Hematopoietic multipotent progenitor cell treated with erythropoietin and hydrocortisone succinate and interleukin-3 and kit ligand, for 17 days (in vitro differentiated cells): Measurements from ENCODE around the gene DROSHA.
"Not testable (repeated sequence)": the region's sequence is repeated elsewhere in the genome, so short reads cannot be mapped to it uniquely, and the experiment has no call there.

Experiments
- DNase-seq: peaks from one replicate; pipeline ENCODE4 v3.0.0-alpha.2; 2015; ENCODE audit warnings: low spot score

Gene DROSHA

GRCh38 chr5:31378838-31379237, 153.1 kb downstream of the DROSHA start:
- no peak for DNase-seq

- DNase-seq, result no peak
These were observed 153.8 kb downstream of the DROSHA start for GRCh38 chr5:31378136-31378535.

- no peak for DNase-seq
These were observed 154.5 kb downstream of the DROSHA start for GRCh38 chr5:31377274-31377946.

GRCh38 chr5:31375999-31376720, 155.7 kb downstream of the DROSHA start:
- DNase-seq, result no peak

- no peak for DNase-seq
These were observed 159.8 kb downstream of the DROSHA start for GRCh38 chr5:31372124-31372523.

- DNase-seq, result no peak
These were observed 165.0 kb downstream of the DROSHA start for GRCh38 chr5:31366941-31367340.

GRCh38 chr5:31365776-31366175, 166.1 kb downstream of the DROSHA start:
- DNase-seq, result no peak

GRCh38 chr5:31364881-31365636, 166.8 kb downstream of the DROSHA start:
- no peak for DNase-seq

GRCh38 chr5:31362931-31363568, 168.8 kb downstream of the DROSHA start:
- DNase-seq, result no peak

- DNase-seq, result no peak
These were observed 169.4 kb downstream of the DROSHA start for GRCh38 chr5:31362529-31362900.

GRCh38 chr5:31361704-31362528, 170.0 kb downstream of the DROSHA start:
- DNase-seq, result not testable (repeated sequence)

GRCh38 chr5:31361234-31361633, 170.7 kb downstream of the DROSHA start:
- no peak for DNase-seq

- DNase-seq, result no peak
These were observed 172.1 kb downstream of the DROSHA start for GRCh38 chr5:31359839-31360238.

- no peak for DNase-seq
These were observed 174.9 kb downstream of the DROSHA start for GRCh38 chr5:31357038-31357437.

GRCh38 chr5:31355337-31355736, 176.6 kb downstream of the DROSHA start:
- DNase-seq, result no peak
